T-helper 1 cell treated with Interleukin-12 subunit alpha and Interleukin-12 subunit beta and Interleukin-4 antibody, amounts not matched to agents 30 μg/mL and 1 μg/mL, for 36 hours (primary cell): Measurements from ENCODE around the gene QARS1.

Experiments used
- H3K27ac Mint-ChIP-seq: one replicate; pipeline ENCODE4 v1.8.0; 2021; ENCODE audit warnings: mild to moderate bottlenecking, mixed read lengths
- H3K27me3 Mint-ChIP-seq: one replicate; pipeline ENCODE4 v1.8.0; 2021; ENCODE audit warnings: low read depth, mixed read lengths
- H3K36me3 Mint-ChIP-seq: one replicate; pipeline ENCODE4 v1.8.0; 2021; ENCODE audit warnings: low read depth, mixed read lengths
- H3K4me1 Mint-ChIP-seq: one replicate; pipeline ENCODE4 v1.8.0; 2021; ENCODE audit warnings: low read depth, mixed read lengths
- H3K4me3 Mint-ChIP-seq: one replicate; pipeline ENCODE4 v1.8.0; 2021; ENCODE audit warnings: mild to moderate bottlenecking, moderate library complexity, mixed read lengths
- H3K9me3 Mint-ChIP-seq: one replicate; pipeline ENCODE4 v1.8.0; 2021; ENCODE audit warnings: mixed read lengths

QARS1 gene

GRCh38 chr3:49100046-49100615, 4.4 kb downstream of the QARS1 start:
- peaks cover 16% of the 10 kb centered on the region for H3K4me1 Mint-ChIP-seq
- no peak overlapping the region for H3K27ac Mint-ChIP-seq
- H3K36me3 Mint-ChIP-seq: peaks cover 39% of the 10 kb centered on the region
- no peaks in the 10 kb centered on the region for H3K27me3 Mint-ChIP-seq
- H3K4me3 Mint-ChIP-seq: no peak overlapping the region
- H3K9me3 Mint-ChIP-seq: no peaks in the 10 kb centered on the region

- H3K4me1 Mint-ChIP-seq: peaks cover 18% of the 10 kb centered on the region
- no peak overlapping the region for H3K4me3 Mint-ChIP-seq
- H3K27ac Mint-ChIP-seq: peak overlapping the region; percentile 20
- no peaks in the 10 kb centered on the region for H3K9me3 Mint-ChIP-seq
- peaks cover 39% of the 10 kb centered on the region for H3K36me3 Mint-ChIP-seq
- H3K27me3 Mint-ChIP-seq: no peaks in the 10 kb centered on the region
These were observed 5.5 kb downstream of the QARS1 start for GRCh38 chr3:49098910-49099630.

- Mint-ChIP-seq H3K36me3 (peaks cover 36% of the 10 kb centered on the region), H3K27ac (no peak overlapping the region), H3K4me1 (peaks cover 13% of the 10 kb centered on the region), H3K4me3 (no peak overlapping the region), H3K9me3 (no peaks in the 10 kb centered on the region), H3K27me3 (no peaks in the 10 kb centered on the region)
These were observed 6.1 kb downstream of the QARS1 start for GRCh38 chr3:49098429-49098828.

- no peaks in the 10 kb centered on the region for H3K9me3 Mint-ChIP-seq
- peak within 1 kb of the TSS; percentile 92 for H3K27ac Mint-ChIP-seq
- H3K4me1 Mint-ChIP-seq: peaks cover 25% of the 10 kb centered on the region
- peak within 1 kb of the TSS; percentile 87 for H3K4me3 Mint-ChIP-seq
- peaks cover 21% of the 10 kb centered on the region for H3K36me3 Mint-ChIP-seq
- H3K27me3 Mint-ChIP-seq: no peaks in the 10 kb centered on the region
These were observed 10.4 kb downstream of the QARS1 start, which contains the start of gene QRICH1 for GRCh38 chr3:49093853-49094767. Gene QRICH1, minus strand, starts transcription at chr3:49094071. Its CDS starts 17,054 bp downstream, at chr3:49077017.

- peaks cover 23% of the 10 kb centered on the region for H3K4me1 Mint-ChIP-seq
- H3K9me3 Mint-ChIP-seq: no peaks in the 10 kb centered on the region
- H3K4me3 Mint-ChIP-seq: peak overlapping the region; percentile 86
- H3K36me3 Mint-ChIP-seq: peaks cover 14% of the 10 kb centered on the region
- no peaks in the 10 kb centered on the region for H3K27me3 Mint-ChIP-seq
- H3K27ac Mint-ChIP-seq: peak overlapping the region; percentile 88
These were observed 11.4 kb downstream of the QARS1 start for GRCh38 chr3:49092938-49093852.

GRCh38 chr3:49081429-49081828, 23.1 kb downstream of the QARS1 start:
- peaks cover 1% of the 10 kb centered on the region for H3K4me1 Mint-ChIP-seq
- H3K36me3 Mint-ChIP-seq: peaks cover 9% of the 10 kb centered on the region
- no peak overlapping the region for H3K27ac Mint-ChIP-seq
- no peaks in the 10 kb centered on the region for H3K9me3 Mint-ChIP-seq
- no peaks in the 10 kb centered on the region for H3K27me3 Mint-ChIP-seq
- H3K4me3 Mint-ChIP-seq: no peak overlapping the region

GRCh38 chr3:49079270-49079669, 25.3 kb downstream of the QARS1 start:
- Mint-ChIP-seq H3K27me3 (no peaks in the 10 kb centered on the region), H3K36me3 (peaks cover 13% of the 10 kb centered on the region), H3K4me1 (peaks cover 1% of the 10 kb centered on the region), H3K4me3 (no peak overlapping the region), H3K9me3 (no peaks in the 10 kb centered on the region), H3K27ac (no peak overlapping the region)

GRCh38 chr3:49076646-49077045, 27.9 kb downstream of the QARS1 start:
- Mint-ChIP-seq H3K4me3 (no peak overlapping the region), H3K9me3 (no peaks in the 10 kb centered on the region), H3K36me3 (peaks cover 23% of the 10 kb centered on the region), H3K4me1 (peaks cover 1% of the 10 kb centered on the region), H3K27ac (no peak overlapping the region), H3K27me3 (no peaks in the 10 kb centered on the region)

- H3K27me3 Mint-ChIP-seq: no peaks in the 10 kb centered on the region
- peaks cover 26% of the 10 kb centered on the region for H3K36me3 Mint-ChIP-seq
- no peaks in the 10 kb centered on the region for H3K9me3 Mint-ChIP-seq
- no peak overlapping the region for H3K27ac Mint-ChIP-seq
- H3K4me1 Mint-ChIP-seq: peaks cover 1% of the 10 kb centered on the region
- no peak overlapping the region for H3K4me3 Mint-ChIP-seq
These were observed 28.4 kb downstream of the QARS1 start for GRCh38 chr3:49076116-49076515.

- Mint-ChIP-seq H3K27me3 (no peaks in the 10 kb centered on the region), H3K27ac (no peak overlapping the region), H3K4me1 (no peaks in the 10 kb centered on the region), H3K36me3 (peaks cover 24% of the 10 kb centered on the region), H3K4me3 (no peak overlapping the region), H3K9me3 (no peaks in the 10 kb centered on the region)
These were observed 46.5 kb downstream of the QARS1 start for GRCh38 chr3:49058011-49058410.

- peaks cover 27% of the 10 kb centered on the region for H3K36me3 Mint-ChIP-seq
These were observed 47.3 kb downstream of the QARS1 start for GRCh38 chr3:49057268-49057667.

GRCh38 chr3:49054344-49054862, 50.2 kb downstream of the QARS1 start:
- peaks cover 5% of the 10 kb centered on the region for H3K4me1 Mint-ChIP-seq
- H3K9me3 Mint-ChIP-seq: no peaks in the 10 kb centered on the region
- no peak overlapping the region for H3K4me3 Mint-ChIP-seq
- no peaks in the 10 kb centered on the region for H3K27me3 Mint-ChIP-seq
- peaks cover 39% of the 10 kb centered on the region for H3K36me3 Mint-ChIP-seq
- no peak overlapping the region for H3K27ac Mint-ChIP-seq

More at GRCh38 chr3:49057268-49057667, 47.3 kb downstream of the QARS1 start:
- no peak overlapping the region for H3K4me3 Mint-ChIP-seq
- H3K4me1 Mint-ChIP-seq: no peaks in the 10 kb centered on the region
- H3K27me3 Mint-ChIP-seq: no peaks in the 10 kb centered on the region
- H3K27ac Mint-ChIP-seq: no peak overlapping the region
- no peaks in the 10 kb centered on the region for H3K9me3 Mint-ChIP-seq

- Mint-ChIP-seq H3K9me3 (no peaks in the 10 kb centered on the region), H3K27me3 (no peaks in the 10 kb centered on the region), H3K4me1 (peaks cover 5% of the 10 kb centered on the region), H3K36me3 (peaks cover 39% of the 10 kb centered on the region), H3K27ac (no peak overlapping the region), H3K4me3 (no peak overlapping the region)
These were observed 51.0 kb downstream of the QARS1 start for GRCh38 chr3:49053543-49053942.
